ENCODE results near the gene MTMR6.

DNA sequence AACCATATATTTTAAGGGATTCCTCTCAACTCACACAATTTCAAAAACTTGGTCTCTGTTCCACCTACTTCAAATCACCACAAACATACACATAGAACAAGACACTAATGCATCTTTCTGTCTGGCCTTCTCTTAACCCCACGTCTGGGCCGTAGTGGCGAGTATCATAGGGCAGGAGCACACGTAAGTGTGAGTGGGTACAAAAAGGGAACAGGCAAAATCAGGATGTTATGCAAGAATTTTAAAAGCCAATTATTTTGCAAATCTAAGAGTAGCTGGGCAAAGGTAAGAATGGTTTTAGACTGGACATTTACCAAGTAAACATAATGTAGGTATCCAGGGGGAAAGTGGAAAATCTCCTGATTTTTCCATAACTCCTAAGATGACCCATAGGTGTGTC, 35.1 kb downstream of the MTMR6 start:
- TF ChIP-seq, protein P1, sequence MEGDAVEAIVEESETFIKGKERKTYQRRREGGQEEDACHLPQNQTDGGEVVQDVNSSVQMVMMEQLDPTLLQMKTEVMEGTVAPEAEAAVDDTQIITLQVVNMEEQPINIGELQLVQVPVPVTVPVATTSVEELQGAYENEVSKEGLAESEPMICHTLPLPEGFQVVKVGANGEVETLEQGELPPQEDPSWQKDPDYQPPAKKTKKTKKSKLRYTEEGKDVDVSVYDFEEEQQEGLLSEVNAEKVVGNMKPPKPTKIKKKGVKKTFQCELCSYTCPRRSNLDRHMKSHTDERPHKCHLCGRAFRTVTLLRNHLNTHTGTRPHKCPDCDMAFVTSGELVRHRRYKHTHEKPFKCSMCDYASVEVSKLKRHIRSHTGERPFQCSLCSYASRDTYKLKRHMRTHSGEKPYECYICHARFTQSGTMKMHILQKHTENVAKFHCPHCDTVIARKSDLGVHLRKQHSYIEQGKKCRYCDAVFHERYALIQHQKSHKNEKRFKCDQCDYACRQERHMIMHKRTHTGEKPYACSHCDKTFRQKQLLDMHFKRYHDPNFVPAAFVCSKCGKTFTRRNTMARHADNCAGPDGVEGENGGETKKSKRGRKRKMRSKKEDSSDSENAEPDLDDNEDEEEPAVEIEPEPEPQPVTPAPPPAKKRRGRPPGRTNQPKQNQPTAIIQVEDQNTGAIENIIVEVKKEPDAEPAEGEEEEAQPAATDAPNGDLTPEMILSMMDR (optimal IDR thresholded peaks at IDR 0.05 in 1 of 3, IDR thresholded peaks at IDR 0.05 in 1 of 3, conservative IDR thresholded peaks at IDR 0.05 in 1 of 3; ENCODE audit: extremely low read depth in 1 of 3, insufficient read depth in 2 of 3, low read length in 3 of 3), result no peak
- TF ChIP-seq EZH2 (IDR thresholded peaks at IDR 0.05; ENCODE audit: low read length), result no peak
